HepG2 (cell line): ENCODE measurements around the gene POLA1.

ENCODE experiments used
- AKAP8 ChIP-seq: sonication (generic); formaldehyde crosslinking; IDR thresholded peaks from 2 replicates; pipeline ENCODE4 v1.5.1; 2020; ENCODE audit warnings: mild to moderate bottlenecking, missing genetic modification reagents
- ELF1 ChIP-seq: sonication (generic); formaldehyde crosslinking; IDR thresholded peaks from 2 replicates; pipeline ENCODE4 v1.4.0; 2020; ENCODE audit warnings: missing genetic modification reagents
- FOSL2 ChIP-seq: sonication (generic); formaldehyde crosslinking; IDR thresholded peaks from 2 replicates; pipeline ENCODE4 v1.4.0; 2020; ENCODE audit warnings: missing genetic modification reagents
- GABPA ChIP-seq, 2 experiments: IDR thresholded peaks; 2 replicates each; pipeline ENCODE4 v1.6.1; 2011 to 2016; ENCODE audit warnings: low read depth in 2 of 2, low read length in 1 of 2, missing biosample characterization in 1 of 2, missing genetic modification characterization in 1 of 2
- HNRNPH1 ChIP-seq: fragments of 200-400 bp; formaldehyde crosslinking; optimal IDR thresholded peaks from 2 replicates; pipeline ENCODE3; 2017; ENCODE audit warnings: mild to moderate bottlenecking, low read depth, low read length
- MAFK ChIP-seq, 2 experiments: IDR thresholded peaks in 1 of 2; conservative IDR thresholded peaks in 1 of 2; 2 replicates each; pipeline ENCODE4 v1.6.1; 2011; ENCODE audit warnings: improper control_type of control experiment in 2 of 2, low read length in 2 of 2
- MTF1 ChIP-seq: sonication (generic); formaldehyde crosslinking; IDR thresholded peaks from 2 replicates; pipeline ENCODE4 v1.5.0; 2020; ENCODE audit warnings: missing genetic modification reagents
- NFYB ChIP-seq: sonication (generic); formaldehyde crosslinking; IDR thresholded peaks from 2 replicates; pipeline ENCODE4 v1.4.0; 2020; ENCODE audit warnings: missing genetic modification reagents
- NR2F2 ChIP-seq: IDR thresholded peaks from 2 replicates; pipeline ENCODE4 v1.6.1; 2012; ENCODE audit warnings: low read depth, inconsistent platforms, borderline replicate concordance
- POLR2A ChIP-seq, 2 experiments: IDR thresholded peaks; 2 replicates each; pipeline ENCODE4 v1.6.1; 2011; ENCODE audit warnings: low read depth in 2 of 2, low read length in 2 of 2, mild to moderate bottlenecking in 1 of 2, moderate library complexity in 1 of 2; ENCODE audit not compliant: insufficient read depth in 1 of 2
- TBL1XR1 ChIP-seq: fragments of 150-350 bp; IDR thresholded peaks from 2 replicates; pipeline ENCODE4 v1.6.1; 2014; ENCODE audit warnings: borderline replicate concordance, low read length; ENCODE audit not compliant: partially characterized antibody
- TF ChIP-seq, protein P1 (sequence below): sonication (generic); formaldehyde crosslinking; IDR thresholded peaks from 2 replicates; pipeline ENCODE4 v1.8.0; 2022; ENCODE audit warnings: missing genetic modification reagents, mild to moderate bottlenecking, inconsistent platforms, borderline replicate concordance
- TF ChIP-seq, protein P2 (sequence below), 2 experiments: IDR thresholded peaks; 2 replicates each; pipeline ENCODE4 v1.6.1; 2011 to 2012; ENCODE audit warnings: low read length in 2 of 2, borderline replicate concordance in 1 of 2, low read depth in 1 of 2, mild to moderate bottlenecking in 1 of 2, moderate library complexity in 1 of 2

DNA sequence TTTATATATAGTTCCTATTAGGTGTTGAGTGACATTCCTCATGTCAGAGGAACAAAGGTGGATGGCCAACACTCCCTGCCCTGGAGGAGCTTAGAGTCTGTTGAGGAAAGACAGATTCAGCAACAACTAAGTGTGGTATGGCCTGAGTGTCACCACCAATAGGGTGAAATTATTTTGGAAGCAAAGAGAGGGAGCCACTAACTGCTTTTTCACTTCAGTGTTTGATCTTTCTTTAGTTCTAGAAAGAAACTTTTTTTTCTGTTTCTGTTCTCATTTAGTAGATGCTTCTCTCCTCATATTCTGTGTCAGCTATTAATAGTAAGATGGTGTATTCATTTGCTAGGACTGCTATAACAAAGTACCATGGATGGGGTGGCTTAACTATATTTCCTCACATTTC is 240.6 kb downstream of the POLA1 start:
- TF ChIP-seq FOSL2 (CRISPR knock-in tag) (no peak), TBL1XR1 (no peak), AKAP8 (CRISPR knock-in tag) (no peak), NFYB (CRISPR knock-in tag) (no peak), MTF1 (CRISPR knock-in tag) (no peak), POLR2A (IDR thresholded peaks at IDR 0.05; ENCODE audit: insufficient read depth in 1 of 2, low read depth in 2 of 2, low read length in 2 of 2) (no peak), HNRNPH1 (no peak), MAFK (conservative IDR thresholded peaks at IDR 0.05 in 1 of 2, IDR thresholded peaks at IDR 0.05 in 1 of 2; ENCODE audit: low read length in 2 of 2) (no peak), NR2F2 (no peak), ELF1 (CRISPR knock-in tag) (no peak), GABPA (IDR thresholded peaks at IDR 0.05; ENCODE audit: low read depth, low read length) (no peak), GABPA (CRISPR knock-in tag; IDR thresholded peaks at IDR 0.05; ENCODE audit: low read depth) (no peak)
- TF ChIP-seq, protein P1, sequence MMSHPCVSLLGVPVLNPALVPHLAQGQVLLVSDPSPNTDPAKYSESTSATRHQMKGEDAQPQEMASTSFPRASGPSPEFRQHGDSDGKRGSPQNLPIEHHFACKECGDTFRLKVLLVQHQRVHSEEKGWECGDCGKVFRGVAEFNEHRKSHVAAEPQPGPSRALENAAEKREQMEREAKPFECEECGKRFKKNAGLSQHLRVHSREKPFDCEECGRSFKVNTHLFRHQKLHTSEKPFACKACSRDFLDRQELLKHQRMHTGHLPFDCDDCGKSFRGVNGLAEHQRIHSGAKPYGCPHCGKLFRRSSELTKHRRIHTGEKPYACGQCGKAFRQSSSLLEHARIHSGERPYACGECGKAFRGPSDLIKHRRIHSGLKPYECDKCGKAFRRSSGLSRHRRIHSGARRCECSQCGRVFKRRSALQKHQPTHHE (CRISPR knock-in tag), result no peak
- TF ChIP-seq, protein P2, sequence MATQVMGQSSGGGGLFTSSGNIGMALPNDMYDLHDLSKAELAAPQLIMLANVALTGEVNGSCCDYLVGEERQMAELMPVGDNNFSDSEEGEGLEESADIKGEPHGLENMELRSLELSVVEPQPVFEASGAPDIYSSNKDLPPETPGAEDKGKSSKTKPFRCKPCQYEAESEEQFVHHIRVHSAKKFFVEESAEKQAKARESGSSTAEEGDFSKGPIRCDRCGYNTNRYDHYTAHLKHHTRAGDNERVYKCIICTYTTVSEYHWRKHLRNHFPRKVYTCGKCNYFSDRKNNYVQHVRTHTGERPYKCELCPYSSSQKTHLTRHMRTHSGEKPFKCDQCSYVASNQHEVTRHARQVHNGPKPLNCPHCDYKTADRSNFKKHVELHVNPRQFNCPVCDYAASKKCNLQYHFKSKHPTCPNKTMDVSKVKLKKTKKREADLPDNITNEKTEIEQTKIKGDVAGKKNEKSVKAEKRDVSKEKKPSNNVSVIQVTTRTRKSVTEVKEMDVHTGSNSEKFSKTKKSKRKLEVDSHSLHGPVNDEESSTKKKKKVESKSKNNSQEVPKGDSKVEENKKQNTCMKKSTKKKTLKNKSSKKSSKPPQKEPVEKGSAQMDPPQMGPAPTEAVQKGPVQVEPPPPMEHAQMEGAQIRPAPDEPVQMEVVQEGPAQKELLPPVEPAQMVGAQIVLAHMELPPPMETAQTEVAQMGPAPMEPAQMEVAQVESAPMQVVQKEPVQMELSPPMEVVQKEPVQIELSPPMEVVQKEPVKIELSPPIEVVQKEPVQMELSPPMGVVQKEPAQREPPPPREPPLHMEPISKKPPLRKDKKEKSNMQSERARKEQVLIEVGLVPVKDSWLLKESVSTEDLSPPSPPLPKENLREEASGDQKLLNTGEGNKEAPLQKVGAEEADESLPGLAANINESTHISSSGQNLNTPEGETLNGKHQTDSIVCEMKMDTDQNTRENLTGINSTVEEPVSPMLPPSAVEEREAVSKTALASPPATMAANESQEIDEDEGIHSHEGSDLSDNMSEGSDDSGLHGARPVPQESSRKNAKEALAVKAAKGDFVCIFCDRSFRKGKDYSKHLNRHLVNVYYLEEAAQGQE (IDR thresholded peaks at IDR 0.05; ENCODE audit: borderline replicate concordance in 1 of 2, low read depth in 1 of 2, low read length in 2 of 2), result no peak
